HG02798 (cell line): ENCODE data around the gene SLC1A2.

Experiments
- ATAC-seq: cut with Tn5 transposase; IDR thresholded peaks from one replicate; pipeline ENCODE4 v1.9.1; 2021; ENCODE audit warnings: mild to moderate bottlenecking; ENCODE audit not compliant: unreplicated experiment, poor library complexity

SLC1A2 gene

DNA sequence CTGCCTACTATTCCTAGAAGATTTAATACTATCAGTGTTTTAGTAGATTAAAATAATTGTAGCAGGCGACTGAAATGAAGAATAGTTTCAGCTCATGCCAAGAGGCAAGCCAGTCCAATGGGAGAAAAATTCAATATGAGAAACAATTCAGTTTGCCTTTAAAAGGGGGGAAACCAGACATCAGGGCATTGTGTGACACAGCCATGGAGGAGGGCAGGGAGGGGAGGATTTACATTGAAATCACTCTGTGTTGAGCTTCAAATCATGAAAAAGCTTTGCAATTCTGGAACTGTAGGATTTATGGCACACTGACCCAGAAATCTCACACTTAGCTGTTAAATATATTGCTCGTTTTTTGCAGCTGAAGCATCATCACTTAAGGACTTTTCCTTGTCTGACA is 4.6 kb downstream of the SLC1A2 start:
- ATAC-seq, result no peak

DNA sequence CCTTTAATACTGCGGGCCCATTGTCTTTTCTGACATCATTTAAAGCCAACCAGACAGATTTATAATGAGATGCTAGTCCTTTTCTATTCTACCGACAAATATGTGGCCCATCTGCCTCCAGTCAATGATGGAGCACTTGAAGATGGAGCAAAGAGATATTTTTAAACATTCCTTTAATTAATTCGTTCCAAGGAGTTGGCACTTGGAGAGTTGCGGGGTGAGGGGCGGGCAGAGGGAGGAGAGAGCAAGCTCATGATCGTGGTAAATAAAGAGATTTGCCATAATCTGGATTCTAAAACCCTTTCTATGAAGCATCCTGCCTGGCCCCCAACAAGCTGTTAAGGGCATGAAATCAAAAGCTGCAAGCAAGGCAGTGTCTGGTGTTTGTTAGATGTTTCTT is 5.0 kb downstream of the SLC1A2 start:
- no peak for ATAC-seq

DNA sequence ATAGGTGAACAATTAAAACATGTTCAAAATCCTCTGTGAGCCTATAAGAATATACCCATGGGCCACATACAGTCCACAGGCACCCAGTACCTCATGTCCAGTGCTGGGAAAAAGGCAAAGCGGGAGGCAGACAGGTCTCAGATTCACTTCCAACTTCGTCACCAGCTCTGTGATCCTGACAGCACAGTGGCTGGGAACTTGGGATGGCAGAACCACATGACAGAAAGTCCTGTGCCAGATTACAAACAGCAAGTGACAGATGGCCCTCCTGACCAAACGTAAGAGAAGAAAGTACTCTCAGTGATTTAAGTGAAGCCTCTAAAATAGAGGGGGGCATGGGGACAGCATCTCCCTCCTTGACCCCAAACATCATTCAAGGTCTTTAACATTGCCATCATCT is 5.8 kb downstream of the SLC1A2 start:
- no peak for ATAC-seq

DNA sequence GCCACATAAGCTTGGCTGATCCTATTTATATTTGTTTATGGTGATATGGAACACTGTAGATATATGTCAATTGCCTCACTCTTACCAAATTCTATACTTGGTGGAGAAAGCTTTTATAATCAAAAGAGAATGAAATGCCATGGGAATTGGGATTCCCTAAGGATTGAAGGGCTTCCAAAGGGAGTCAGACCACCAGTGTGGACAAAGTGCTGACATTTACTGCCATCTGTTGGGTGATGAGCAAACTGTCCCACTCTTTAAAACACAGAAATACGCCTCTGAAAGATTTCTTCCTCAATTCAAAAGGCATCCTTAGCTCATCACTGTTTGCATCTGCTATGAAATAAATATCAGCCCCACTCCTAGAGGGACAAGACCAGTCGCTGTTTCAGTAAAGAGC is 7.1 kb downstream of the SLC1A2 start:
- no peak for ATAC-seq

DNA sequence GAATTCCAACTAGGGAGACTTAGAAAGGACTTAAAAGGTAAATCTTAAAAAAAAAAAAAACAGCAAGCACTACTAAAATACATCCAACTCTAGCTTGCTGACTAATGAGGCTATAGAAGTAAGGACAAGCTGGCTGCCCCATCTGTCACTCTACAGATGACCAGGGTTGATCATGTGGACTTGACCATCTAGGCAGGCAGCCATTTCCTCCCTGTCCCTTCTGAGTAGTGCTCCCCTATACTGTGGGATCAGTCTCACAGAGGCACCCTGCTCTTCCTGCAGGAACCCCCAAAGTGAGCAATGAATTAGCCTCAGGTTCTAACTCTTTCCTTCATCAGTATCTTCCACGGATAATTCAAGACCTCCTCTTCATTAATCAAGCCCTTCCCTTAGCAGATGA is 12.3 kb downstream of the SLC1A2 start:
- ATAC-seq, result no peak

DNA sequence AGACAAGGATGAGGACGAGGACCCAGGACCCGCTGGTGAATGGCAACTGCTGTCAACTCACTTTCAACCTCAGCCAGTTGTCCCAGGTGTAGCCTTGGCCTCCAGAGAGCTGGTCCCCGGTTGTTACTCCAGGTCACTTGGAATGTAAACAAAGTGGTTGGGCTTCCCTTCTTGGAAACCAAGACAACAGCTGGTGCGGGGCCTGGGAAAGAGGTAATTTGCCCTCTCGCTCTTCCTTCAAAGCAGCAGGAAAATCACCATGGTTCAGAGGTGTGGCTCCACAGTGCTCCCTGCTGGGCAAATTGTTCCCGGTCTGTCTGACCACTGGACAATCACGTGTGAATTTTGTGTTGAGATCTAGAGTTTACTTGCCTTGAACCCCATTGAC is 15.0 kb downstream of the SLC1A2 start:
- ATAC-seq, result no peak

DNA sequence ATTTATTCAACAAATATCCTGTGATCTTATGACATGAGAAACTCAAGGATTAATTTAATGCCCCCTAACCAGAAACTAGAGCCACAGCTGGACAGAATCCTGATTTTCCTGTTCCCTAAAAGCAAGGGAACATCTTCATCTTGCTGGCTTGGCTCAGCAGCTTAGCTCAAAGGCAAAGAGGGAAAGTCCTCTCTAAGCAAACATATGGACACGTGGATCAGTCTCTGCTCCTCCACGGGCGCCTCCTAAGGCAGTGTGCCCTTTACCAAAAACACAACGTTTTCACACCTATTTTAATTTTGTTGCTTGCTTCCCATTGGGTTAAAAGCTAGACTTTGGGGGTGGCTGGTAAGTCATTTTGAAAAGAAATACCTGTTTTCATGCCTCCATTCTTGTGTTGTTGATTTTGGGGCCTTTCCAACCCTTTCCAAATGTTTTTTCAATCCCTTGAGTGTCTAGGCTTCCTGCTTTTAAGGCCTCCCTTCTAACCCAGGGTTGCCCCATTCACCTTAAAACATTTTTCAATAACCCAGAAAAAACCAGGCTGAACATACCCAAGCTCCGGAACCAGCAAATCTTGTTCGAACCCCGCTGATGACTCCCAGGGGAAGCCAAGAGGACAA is 15.5 kb downstream of the SLC1A2 start:
- no peak for ATAC-seq

DNA sequence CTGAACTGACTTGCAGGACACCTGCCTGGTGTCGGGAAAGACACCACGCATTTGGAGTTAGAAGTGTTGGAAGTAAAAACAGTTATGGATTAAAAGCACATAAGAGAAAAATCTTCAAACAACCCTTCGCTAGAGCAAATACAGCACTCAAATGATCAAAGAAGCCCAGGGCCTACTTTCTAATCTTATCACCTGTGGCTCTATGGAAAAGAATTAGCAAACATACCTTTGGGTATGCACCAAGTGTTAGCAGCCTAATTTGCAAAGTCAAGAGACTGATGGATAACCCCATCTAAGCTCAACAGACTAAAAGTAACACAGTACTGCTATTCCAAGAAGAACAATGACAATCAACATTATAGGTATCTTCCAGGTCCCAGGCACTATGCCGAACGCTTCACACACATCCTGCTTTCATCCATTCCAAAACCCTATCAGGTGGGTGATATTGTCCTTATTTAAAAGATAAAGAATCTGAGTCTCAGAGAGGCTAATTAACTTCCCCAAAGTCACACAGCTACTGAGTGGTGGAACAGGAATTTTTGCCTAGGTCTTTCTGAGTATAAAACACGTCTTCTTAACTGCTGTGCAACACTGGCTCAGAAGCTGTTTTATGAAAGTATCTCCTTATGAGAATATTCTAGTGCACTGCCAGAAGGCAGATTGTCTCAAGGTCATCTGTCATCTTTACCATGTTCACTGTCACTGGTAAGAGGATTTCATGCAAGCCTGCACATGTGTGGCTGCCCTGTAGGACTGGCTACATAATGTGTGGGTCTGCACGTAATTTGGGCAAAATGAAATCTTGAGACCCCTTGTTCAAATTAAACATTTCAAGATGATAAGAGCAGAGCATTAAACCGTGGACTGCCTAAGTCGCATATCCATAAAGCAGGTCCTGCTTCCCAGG is 16.4 kb downstream of the SLC1A2 start:
- no peak for ATAC-seq

DNA sequence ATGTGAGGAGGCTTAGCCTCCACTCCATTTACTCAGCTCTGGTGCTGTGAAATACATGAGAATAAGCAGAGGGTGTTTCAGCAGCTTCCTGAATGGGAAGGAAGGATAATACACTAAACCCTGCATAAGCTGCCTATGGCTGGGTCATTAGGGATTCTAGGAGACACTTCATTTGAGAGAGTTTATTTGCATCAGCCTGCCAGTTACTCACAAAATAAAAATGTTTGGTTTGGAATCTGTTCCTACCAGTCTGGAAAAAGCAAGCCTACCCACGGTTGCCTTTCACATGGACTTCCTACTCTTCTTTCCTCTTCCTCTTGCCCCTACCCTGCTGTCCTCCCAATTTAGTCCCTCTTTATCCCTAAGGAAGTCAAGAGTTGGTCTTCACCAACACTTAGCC is 20.5 kb downstream of the SLC1A2 start:
- no peak for ATAC-seq

DNA sequence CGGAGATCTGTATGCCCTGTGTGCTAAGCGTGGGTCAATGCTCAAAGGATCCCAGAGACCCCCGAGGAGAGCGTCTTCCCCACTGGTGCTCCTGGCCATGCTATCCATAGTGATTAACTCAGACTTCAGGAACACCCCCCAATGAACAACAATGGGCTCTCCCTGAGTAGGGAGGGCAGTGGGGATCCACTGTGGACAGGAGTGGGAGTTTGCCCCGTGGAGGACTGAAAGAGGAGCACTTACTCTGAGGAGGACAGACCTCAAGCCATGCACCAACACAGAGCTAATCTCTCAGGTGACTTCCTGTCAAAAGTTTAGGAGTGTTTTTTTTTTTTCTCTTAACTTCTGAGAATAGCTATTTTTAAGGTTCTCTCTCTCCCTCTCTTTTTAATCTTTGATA is 24.4 kb downstream of the SLC1A2 start:
- no peak for ATAC-seq

DNA sequence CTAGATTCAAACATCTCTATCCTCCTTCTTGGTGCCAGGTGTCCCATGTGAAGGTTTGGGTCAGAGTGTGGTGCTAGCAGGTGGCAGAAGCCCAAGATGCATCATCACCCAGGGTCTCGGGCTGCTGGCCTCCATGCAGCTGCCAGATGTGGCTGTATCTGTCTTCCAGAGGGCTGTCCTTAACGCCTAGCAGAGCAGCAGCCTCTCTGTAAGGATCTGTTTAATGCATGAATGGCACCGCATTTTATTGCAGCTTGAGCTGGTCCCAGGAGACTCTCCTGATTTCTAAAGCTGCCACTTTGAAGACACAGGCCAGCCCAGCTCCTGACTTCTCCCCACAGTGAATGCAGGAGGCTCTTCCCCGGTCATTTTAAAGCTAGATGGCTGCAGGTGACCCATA is 26.3 kb downstream of the SLC1A2 start:
- ATAC-seq, result no peak

DNA sequence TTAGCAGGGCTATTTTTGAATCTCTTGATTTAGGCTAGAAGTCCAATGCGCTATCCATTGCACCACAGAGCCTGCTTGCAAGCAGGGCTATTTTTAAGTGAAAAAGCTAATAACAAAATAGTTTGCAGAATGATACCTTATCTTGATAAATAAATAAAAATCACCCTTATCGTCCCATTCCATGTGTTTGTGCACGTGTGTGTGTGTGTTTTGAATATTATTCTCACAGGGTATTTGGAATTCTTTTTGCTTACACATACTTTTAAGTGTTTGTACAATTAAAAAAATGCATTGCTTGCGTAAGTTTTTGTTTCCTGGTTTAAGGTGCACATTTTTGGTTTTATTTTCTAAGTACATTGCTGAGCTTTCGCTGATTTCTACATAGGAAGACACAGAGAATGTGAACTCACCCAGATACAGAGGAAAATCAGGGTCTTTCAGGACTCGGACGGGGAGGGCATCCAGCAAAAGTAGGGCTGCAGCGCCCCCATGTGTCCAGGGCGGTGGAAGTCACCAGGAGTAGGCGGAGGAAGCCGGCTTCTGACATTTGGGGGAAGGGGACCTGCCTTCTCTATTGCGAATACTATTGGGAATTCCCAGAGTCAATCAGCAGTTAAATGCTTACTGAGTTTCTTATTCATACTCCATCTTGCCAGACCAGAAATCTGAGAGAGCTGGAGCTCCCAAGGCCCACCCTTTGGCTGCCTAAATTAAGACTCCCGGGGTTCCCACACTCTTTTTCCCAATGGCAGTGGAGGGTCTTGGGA is 27.3 kb downstream of the SLC1A2 start:
- peak; percentile 60 for ATAC-seq

DNA sequence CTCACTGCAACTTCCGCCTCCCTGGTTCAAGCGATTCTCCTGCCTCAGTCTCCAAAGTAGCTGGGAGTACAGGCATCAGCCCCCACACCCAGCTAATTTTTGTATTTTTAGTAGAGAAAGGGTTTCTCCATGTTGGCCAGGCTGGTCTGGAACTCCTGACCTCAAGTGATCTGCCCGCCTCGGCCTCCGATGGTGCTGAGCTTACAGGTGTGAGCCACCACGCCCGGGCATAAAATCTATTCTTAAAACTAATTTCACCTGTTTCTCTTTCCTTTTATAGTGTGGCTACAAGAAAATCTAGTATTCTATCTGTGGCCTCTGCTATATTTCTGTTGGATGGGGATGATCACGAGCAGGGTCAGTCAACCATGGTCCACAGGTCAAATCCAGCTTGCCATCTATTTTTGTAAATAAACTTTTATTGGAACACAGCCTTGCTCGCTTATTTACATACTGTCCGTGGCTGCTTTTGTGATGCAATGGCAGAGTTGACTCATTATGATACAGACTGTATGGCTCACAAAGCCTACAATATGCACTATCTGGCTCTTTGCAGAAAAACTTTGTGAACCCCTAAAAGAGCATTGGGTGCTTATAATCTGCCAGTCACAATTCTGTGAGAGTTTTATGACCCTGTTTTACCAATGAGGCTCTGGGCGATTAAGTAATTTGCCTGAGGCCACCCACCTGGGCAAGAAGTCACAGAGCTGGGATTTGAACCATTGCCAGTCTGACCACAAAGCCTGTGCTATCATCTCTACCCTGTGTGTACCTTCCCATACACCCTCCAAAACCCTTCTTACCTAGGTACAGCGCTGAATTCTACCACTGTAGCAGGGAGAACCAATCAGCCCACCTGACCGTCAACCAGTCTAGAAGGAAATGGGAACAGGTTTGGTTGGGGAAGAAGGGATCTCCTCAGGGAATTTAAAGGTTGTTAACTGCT is 28.3 kb downstream of the SLC1A2 start:
- peak; percentile 82 for ATAC-seq

DNA sequence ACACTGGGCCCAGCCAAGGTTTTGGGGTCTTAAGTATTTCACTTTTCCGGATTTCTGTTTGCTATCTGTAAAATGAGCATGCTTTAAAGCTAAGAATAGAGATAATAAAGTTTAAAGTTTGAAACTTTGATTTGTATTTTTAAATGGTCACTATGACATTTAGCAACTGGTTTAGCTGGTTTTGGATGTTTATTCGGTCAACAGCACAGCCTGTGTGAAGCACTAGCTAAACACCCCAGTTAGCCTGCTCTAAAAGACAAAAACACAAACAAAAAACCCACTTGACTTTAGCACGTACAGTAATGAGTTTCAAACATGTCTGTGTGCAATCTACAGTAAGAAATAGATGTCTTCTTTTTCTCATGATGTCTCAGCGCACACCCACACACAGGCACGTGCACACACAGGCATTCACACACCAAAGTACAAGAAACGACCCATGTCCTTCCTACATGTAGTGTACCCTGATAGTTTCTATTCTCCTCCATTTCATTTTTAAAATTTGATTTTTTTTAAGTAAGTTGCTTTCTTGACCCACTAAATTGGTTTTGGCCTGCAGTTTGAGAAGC is 29.4 kb downstream of the SLC1A2 start:
- no peak for ATAC-seq

DNA sequence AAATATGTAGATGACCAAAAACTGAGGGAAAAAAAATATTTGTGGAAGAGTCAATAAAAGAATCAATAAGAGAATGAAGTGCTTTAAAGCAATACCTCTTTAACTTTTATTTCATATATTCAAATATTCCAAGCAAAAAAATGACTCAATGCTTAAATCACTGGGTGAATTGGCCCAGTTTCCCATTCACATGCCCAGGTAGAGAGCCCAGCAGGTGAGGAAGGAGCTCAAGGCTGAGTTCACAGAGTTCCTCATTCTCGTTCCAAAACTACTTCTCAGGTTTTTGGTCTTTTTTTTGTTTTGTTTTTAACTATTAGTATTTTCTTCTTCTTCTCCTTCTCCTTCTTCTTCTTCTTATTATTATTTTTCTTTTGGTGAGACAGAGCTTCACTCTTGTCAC is 30.2 kb downstream of the SLC1A2 start:
- no peak for ATAC-seq

DNA sequence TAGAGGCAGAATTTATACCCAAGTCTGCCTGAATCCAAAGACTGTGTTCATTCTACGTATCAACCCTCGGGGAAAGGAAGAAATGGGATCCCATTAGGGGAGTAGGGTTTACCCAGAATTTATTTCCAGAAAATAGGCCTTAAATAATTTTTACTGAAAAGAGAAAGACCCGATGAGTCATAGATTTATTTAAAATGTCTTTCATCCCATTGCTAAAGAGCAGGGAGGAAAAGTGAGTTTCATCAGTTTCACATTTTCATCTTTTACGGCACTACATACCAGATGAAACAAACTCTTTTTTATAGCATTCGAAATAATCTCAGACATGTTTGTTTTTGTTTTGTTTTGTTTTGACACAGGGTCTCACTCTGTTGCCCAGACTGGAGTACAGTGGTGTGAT is 31.3 kb downstream of the SLC1A2 start:
- ATAC-seq, result no peak

DNA sequence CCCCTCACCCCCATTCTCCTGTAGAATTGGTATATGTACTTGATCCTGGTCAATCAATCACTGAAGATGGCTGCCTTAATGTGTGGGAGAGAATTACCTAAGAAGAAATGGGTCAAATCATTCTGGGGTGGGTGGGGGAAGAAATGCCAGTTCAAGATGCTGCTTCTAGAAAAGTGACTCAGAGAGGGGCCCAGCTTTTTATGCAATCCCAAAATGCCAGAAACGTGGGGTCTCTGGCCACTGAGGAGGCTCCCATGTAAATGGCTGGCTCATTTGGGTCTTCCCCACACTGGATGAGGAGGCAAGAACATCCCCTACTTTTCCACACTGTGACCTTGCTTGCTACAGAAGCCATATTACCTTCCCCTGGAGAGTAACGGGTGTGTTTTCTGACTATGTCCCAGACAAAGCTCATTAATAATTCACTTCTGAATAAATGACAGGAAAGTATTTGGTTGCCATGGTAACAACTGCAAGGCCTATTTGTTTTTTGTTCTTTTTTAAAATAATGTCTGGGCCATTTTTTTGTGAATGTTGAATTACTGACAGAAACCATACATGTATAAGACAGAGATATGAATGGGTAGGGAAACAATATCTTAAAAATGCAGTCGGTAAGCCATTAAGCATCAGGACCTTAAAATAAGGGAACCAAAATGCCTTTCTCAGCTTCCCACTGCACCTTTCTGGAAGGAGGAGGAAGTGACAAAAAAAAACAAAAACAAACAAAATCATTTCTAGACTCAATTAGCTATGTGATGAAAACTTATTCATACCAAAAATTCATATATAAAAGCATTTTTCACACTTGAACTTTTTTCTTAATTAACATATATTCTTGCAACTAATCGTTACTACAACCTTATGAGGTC is 32.0 kb downstream of the SLC1A2 start:
- no peak for ATAC-seq

DNA sequence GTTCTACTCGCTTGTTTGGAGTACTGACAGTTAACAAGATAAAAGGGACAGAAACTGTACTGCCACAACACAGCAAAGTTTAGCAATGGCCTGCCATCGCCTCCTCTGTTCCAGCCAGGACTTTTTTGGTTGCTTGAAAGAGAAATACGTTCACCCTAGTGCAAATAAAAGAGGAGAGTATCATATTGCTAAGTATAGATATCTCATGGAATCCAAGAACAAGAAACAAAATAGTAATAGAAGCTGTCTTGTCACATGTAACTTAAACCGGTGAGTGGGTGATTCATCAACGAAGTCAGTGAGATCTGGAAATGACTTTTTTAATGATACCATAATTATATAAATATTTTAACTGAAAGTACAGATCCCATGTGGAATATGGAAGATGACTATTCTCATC is 35.4 kb downstream of the SLC1A2 start:
- no peak for ATAC-seq
